KMS-11 (cell line): ENCODE data around the gene ZNF410.

Experiments
- H2AFZ ChIP-seq: fragments of 200-600 bp; sonication (generic); 2 replicates; pipeline ENCODE4 v1.6.1; 2016; ENCODE audit warnings: antibody characterized with exemption, mixed run types, low read depth
- H3K27ac ChIP-seq: fragments of 200-600 bp; sonication (generic); 2 replicates; pipeline ENCODE4 v1.6.1; 2016; ENCODE audit warnings: mild to moderate bottlenecking, mixed run types
- H3K27me3 ChIP-seq: fragments of 200-600 bp; sonication (generic); 2 replicates; pipeline ENCODE4 v1.6.1; 2017; ENCODE audit warnings: mild to moderate bottlenecking, low read depth, mixed run types, moderate library complexity; ENCODE audit not compliant: insufficient read depth
- H3K36me3 ChIP-seq: fragments of 200-600 bp; sonication (generic); 2 replicates; pipeline ENCODE4 v1.6.1; 2017; ENCODE audit warnings: mild to moderate bottlenecking, mixed run types; ENCODE audit not compliant: insufficient read depth
- H3K4me1 ChIP-seq: fragments of 200-600 bp; sonication (generic); 2 replicates; pipeline ENCODE4 v1.6.1; 2016; ENCODE audit warnings: mild to moderate bottlenecking, low read depth, mixed run types; ENCODE audit not compliant: poor library complexity, severe bottlenecking
- H3K4me2 ChIP-seq: fragments of 200-600 bp; sonication (generic); 2 replicates; pipeline ENCODE4 v1.7.0; 2016; ENCODE audit warnings: mild to moderate bottlenecking, mixed run types
- H3K4me3 ChIP-seq: fragments of 200-600 bp; sonication (generic); IDR thresholded peaks from 2 replicates; pipeline ENCODE4 v1.6.1; 2017; ENCODE audit warnings: low read depth, low read length, mixed read lengths; ENCODE audit not compliant: insufficient read depth
- H3K79me2 ChIP-seq: fragments of 200-600 bp; sonication (generic); 2 replicates; pipeline ENCODE4 v1.6.1; 2016; ENCODE audit warnings: low read depth, mixed run types; ENCODE audit not compliant: insufficient read depth
- H3K9ac ChIP-seq: fragments of 200-600 bp; sonication (generic); 2 replicates; pipeline ENCODE4 v1.6.1; 2016; ENCODE audit warnings: mild to moderate bottlenecking, mixed run types
- H4K20me1 ChIP-seq: fragments of 200-600 bp; sonication (generic); 2 replicates; pipeline ENCODE4 v1.6.1; 2016; ENCODE audit warnings: mild to moderate bottlenecking, mixed run types; ENCODE audit not compliant: insufficient read depth
- TF ChIP-seq, protein P1 (sequence below): fragments of 200-600 bp; sonication (generic); conservative IDR thresholded peaks from 2 replicates; pipeline ENCODE4 v1.6.1; 2017; ENCODE audit warnings: low read depth, mild to moderate bottlenecking, antibody characterized with exemption, low read length, moderate library complexity, mixed read lengths

The ZNF410 gene

DNA sequence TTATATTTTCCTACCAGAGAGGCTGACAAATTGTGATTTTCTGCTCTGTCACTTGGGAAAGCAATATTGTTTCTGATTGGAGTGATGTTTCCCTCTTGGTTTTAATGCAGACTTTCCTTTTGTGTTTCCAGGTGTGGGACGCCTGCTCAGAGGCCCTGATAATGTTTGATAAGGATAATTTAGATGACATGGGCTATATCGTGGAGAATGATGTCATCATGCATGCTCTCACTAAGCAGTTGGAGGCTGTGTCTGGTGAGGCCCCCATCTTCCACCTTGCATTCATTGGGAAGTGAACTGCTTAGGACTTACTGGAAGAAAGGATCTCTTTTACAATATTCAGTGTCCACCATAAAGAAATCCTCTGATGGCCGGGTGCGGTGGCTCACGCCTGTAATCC is 69.0 kb downstream of the ZNF410 start:
- no peak overlapping the region for H2AFZ ChIP-seq
- no peak overlapping the region for H3K4me2 ChIP-seq
- no peaks in the 10 kb centered on the region for H3K79me2 ChIP-seq
- no peaks in the 10 kb centered on the region for H3K4me1 ChIP-seq
- TF ChIP-seq, protein P1, sequence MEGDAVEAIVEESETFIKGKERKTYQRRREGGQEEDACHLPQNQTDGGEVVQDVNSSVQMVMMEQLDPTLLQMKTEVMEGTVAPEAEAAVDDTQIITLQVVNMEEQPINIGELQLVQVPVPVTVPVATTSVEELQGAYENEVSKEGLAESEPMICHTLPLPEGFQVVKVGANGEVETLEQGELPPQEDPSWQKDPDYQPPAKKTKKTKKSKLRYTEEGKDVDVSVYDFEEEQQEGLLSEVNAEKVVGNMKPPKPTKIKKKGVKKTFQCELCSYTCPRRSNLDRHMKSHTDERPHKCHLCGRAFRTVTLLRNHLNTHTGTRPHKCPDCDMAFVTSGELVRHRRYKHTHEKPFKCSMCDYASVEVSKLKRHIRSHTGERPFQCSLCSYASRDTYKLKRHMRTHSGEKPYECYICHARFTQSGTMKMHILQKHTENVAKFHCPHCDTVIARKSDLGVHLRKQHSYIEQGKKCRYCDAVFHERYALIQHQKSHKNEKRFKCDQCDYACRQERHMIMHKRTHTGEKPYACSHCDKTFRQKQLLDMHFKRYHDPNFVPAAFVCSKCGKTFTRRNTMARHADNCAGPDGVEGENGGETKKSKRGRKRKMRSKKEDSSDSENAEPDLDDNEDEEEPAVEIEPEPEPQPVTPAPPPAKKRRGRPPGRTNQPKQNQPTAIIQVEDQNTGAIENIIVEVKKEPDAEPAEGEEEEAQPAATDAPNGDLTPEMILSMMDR = no peak
- no peaks in the 10 kb centered on the region for H3K27me3 ChIP-seq
- H3K27ac ChIP-seq = no peak overlapping the region
- no peak overlapping the region for H3K9ac ChIP-seq
- no peaks in the 10 kb centered on the region for H3K36me3 ChIP-seq
- H3K4me3 ChIP-seq = no peak overlapping the region
- no peaks in the 10 kb centered on the region for H4K20me1 ChIP-seq

GRCh38 chr14:73958591-73958990 is 71.9 kb downstream of the ZNF410 start:
- no peaks in the 10 kb centered on the region for H4K20me1 ChIP-seq
- H3K79me2 ChIP-seq = no peaks in the 10 kb centered on the region
- H3K36me3 ChIP-seq = no peaks in the 10 kb centered on the region
- H3K4me3 ChIP-seq = no peak overlapping the region
- H3K27me3 ChIP-seq = no peaks in the 10 kb centered on the region
- no peak overlapping the region for H2AFZ ChIP-seq
- H3K9ac ChIP-seq = no peak overlapping the region
- TF ChIP-seq, protein P1 = no peak
- H3K4me2 ChIP-seq = no peak overlapping the region
- no peaks in the 10 kb centered on the region for H3K4me1 ChIP-seq
- H3K27ac ChIP-seq = no peak overlapping the region

DNA sequence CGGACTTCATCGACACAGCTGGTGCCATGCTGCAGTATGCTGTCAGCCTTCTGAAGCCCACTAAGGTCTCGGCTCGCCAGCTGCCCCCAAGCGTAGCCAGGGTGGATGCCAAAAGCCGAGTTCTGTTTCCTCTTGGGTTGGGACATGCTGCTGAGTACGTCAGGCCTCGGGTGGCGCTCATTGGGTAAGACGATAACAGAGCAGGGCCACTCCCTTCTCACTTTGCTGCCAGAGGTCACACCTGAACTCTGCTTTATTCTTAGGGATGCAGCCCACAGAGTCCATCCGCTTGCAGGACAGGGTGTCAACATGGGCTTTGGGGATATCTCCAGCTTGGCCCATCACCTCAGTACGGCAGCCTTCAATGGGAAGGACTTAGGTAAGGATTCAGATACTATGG is 74.5 kb downstream of the ZNF410 start:
- Histone ChIP-seq H3K9ac (no peak overlapping the region), H3K27ac (no peak overlapping the region), H3K36me3 (no peaks in the 10 kb centered on the region), H3K4me2 (no peak overlapping the region), H3K79me2 (no peaks in the 10 kb centered on the region), H3K4me1 (no peaks in the 10 kb centered on the region), H3K27me3 (no peaks in the 10 kb centered on the region), H4K20me1 (no peaks in the 10 kb centered on the region), H3K4me3 (no peak overlapping the region), H2AFZ (no peak overlapping the region)
- TF ChIP-seq, protein P1 = no peak

GRCh38 chr14:73965216-73965615 is 78.6 kb downstream of the ZNF410 start:
- no peaks in the 10 kb centered on the region for H3K36me3 ChIP-seq
- no peaks in the 10 kb centered on the region for H4K20me1 ChIP-seq
- no peak overlapping the region for H3K4me3 ChIP-seq
- H2AFZ ChIP-seq = no peak overlapping the region
- no peak overlapping the region for H3K9ac ChIP-seq
- H3K4me1 ChIP-seq = no peaks in the 10 kb centered on the region
- H3K79me2 ChIP-seq = no peaks in the 10 kb centered on the region
- H3K27ac ChIP-seq = no peak overlapping the region
- TF ChIP-seq, protein P1 = no peak
- no peaks in the 10 kb centered on the region for H3K27me3 ChIP-seq
- H3K4me2 ChIP-seq = no peak overlapping the region

DNA sequence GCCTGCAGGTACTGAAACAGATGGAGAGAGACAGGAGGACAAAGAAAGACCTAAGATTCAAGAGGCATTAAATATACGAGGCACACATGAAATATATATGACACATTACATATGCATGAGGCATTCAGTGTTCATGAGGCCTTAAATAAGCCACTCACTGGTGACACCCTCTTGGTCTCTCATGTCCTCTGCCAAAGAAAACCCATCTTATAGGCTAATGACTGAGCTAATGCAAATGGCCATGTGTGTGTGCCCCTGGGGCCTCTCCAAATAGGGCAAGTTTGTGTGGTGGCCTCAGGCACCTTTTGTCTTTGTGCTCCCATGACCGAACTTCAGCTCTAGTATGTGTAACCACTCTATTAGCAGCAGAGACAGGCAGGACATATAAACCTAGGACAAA is 82.2 kb downstream of the ZNF410 start:
- H3K4me1 ChIP-seq = no peaks in the 10 kb centered on the region
- H3K79me2 ChIP-seq = no peaks in the 10 kb centered on the region
- H3K27ac ChIP-seq = no peak overlapping the region
- no peak overlapping the region for H3K4me3 ChIP-seq
- no peak overlapping the region for H3K4me2 ChIP-seq
- H2AFZ ChIP-seq = no peak overlapping the region
- no peaks in the 10 kb centered on the region for H3K36me3 ChIP-seq
- H3K27me3 ChIP-seq = no peaks in the 10 kb centered on the region
- TF ChIP-seq, protein P1 = no peak
- no peaks in the 10 kb centered on the region for H4K20me1 ChIP-seq
- no peak overlapping the region for H3K9ac ChIP-seq
